GM10847 (cell line): Measurements from ENCODE around the gene BRD9.

ENCODE experiments used
- POLR2A ChIP-seq: IDR thresholded peaks from 2 replicates; pipeline ENCODE4 v1.6.1; 2011; ENCODE audit not compliant: insufficient read length; ENCODE audit errors: extremely low read depth

The BRD9 gene

GRCh38 chr5:873328-873727 is 19.3 kb downstream of the BRD9 start:
- TF ChIP-seq POLR2A, result no peak

GRCh38 chr5:872301-872700 is 20.3 kb downstream of the BRD9 start:
- no peak for TF ChIP-seq POLR2A

GRCh38 chr5:871596-872298 is 20.9 kb downstream of the BRD9 start:
- TF ChIP-seq POLR2A, result no peak

GRCh38 chr5:870956-871355 is 21.6 kb downstream of the BRD9 start:
- no peak for TF ChIP-seq POLR2A

GRCh38 chr5:868428-869135 is 24.0 kb downstream of the BRD9 start:
- TF ChIP-seq POLR2A, result no peak

- TF ChIP-seq POLR2A, result no peak
Observed at GRCh38 chr5:867300-867870, 25.2 kb downstream of the BRD9 start.

- no peak for TF ChIP-seq POLR2A
Observed at GRCh38 chr5:865771-866170, 26.8 kb downstream of the BRD9 start.

- no peak for TF ChIP-seq POLR2A
Observed at GRCh38 chr5:865168-865521, 27.5 kb downstream of the BRD9 start.

- no peak for TF ChIP-seq POLR2A
Observed at GRCh38 chr5:864492-865167, 28.0 kb downstream of the BRD9 start.

- no peak for TF ChIP-seq POLR2A
Observed at GRCh38 chr5:863244-863805, 29.3 kb downstream of the BRD9 start.

- no peak for TF ChIP-seq POLR2A
Observed at GRCh38 chr5:862367-863243, 30.0 kb downstream of the BRD9 start.

GRCh38 chr5:861442-862366 is 30.9 kb downstream of the BRD9 start:
- no peak for TF ChIP-seq POLR2A

- no peak for TF ChIP-seq POLR2A
Observed at GRCh38 chr5:860506-861150, 32.0 kb downstream of the BRD9 start.
